ENCODE results near the gene ROBO1.

DNA sequence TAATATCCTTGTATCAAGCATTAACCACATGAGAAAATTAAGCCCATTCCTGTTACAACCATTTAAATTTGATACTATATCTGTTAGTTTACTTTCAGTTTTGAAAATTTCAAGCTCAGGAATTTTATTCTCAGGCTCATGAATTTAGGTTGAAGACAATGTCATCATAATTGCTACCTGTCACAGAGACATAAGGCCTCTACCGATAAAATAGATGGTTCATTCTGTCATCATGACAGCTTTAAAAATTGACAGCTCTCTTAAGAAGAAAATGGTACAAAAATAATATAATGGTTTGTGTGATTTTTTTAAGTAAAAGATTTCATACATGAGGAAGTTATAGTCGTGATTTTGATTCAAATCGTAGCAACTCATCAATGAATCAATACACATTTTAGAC is 1003.2 kb downstream of the ROBO1 start:
- TF ChIP-seq, protein P1, sequence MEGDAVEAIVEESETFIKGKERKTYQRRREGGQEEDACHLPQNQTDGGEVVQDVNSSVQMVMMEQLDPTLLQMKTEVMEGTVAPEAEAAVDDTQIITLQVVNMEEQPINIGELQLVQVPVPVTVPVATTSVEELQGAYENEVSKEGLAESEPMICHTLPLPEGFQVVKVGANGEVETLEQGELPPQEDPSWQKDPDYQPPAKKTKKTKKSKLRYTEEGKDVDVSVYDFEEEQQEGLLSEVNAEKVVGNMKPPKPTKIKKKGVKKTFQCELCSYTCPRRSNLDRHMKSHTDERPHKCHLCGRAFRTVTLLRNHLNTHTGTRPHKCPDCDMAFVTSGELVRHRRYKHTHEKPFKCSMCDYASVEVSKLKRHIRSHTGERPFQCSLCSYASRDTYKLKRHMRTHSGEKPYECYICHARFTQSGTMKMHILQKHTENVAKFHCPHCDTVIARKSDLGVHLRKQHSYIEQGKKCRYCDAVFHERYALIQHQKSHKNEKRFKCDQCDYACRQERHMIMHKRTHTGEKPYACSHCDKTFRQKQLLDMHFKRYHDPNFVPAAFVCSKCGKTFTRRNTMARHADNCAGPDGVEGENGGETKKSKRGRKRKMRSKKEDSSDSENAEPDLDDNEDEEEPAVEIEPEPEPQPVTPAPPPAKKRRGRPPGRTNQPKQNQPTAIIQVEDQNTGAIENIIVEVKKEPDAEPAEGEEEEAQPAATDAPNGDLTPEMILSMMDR (IDR thresholded peaks at IDR 0.05; ENCODE audit: low read depth, low read length, missing input control) = no peak
- TF ChIP-seq, protein P2, sequence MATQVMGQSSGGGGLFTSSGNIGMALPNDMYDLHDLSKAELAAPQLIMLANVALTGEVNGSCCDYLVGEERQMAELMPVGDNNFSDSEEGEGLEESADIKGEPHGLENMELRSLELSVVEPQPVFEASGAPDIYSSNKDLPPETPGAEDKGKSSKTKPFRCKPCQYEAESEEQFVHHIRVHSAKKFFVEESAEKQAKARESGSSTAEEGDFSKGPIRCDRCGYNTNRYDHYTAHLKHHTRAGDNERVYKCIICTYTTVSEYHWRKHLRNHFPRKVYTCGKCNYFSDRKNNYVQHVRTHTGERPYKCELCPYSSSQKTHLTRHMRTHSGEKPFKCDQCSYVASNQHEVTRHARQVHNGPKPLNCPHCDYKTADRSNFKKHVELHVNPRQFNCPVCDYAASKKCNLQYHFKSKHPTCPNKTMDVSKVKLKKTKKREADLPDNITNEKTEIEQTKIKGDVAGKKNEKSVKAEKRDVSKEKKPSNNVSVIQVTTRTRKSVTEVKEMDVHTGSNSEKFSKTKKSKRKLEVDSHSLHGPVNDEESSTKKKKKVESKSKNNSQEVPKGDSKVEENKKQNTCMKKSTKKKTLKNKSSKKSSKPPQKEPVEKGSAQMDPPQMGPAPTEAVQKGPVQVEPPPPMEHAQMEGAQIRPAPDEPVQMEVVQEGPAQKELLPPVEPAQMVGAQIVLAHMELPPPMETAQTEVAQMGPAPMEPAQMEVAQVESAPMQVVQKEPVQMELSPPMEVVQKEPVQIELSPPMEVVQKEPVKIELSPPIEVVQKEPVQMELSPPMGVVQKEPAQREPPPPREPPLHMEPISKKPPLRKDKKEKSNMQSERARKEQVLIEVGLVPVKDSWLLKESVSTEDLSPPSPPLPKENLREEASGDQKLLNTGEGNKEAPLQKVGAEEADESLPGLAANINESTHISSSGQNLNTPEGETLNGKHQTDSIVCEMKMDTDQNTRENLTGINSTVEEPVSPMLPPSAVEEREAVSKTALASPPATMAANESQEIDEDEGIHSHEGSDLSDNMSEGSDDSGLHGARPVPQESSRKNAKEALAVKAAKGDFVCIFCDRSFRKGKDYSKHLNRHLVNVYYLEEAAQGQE (IDR thresholded peaks at IDR 0.05) = no peak
- TF ChIP-seq FOXA1 (IDR thresholded peaks at IDR 0.05) = no peak
- no peak for TF ChIP-seq YY1 (IDR thresholded peaks at IDR 0.05)
- no peak for TF ChIP-seq MAX (IDR thresholded peaks at IDR 0.05)
- TF ChIP-seq TAF1 (conservative IDR thresholded peaks at IDR 0.05) = no peak
- no peak for TF ChIP-seq RXRA (IDR thresholded peaks at IDR 0.05)
- no peak for TF ChIP-seq RAD21 (IDR thresholded peaks at IDR 0.05)
- no peak for TF ChIP-seq EGR1 (IDR thresholded peaks at IDR 0.05; ENCODE audit: low read depth in 2 of 2)
- TF ChIP-seq ZBTB33 (IDR thresholded peaks at IDR 0.05) = no peak
- no peak for TF ChIP-seq GABPA (IDR thresholded peaks at IDR 0.05 in 1 of 2, conservative IDR thresholded peaks at IDR 0.05 in 1 of 2)
- no peak for TF ChIP-seq SP1 (IDR thresholded peaks at IDR 0.05)
- TF ChIP-seq JUND (IDR thresholded peaks at IDR 0.05) = no peak
